ENCODE data around the gene FCER1A.

The FCER1A gene

DNA sequence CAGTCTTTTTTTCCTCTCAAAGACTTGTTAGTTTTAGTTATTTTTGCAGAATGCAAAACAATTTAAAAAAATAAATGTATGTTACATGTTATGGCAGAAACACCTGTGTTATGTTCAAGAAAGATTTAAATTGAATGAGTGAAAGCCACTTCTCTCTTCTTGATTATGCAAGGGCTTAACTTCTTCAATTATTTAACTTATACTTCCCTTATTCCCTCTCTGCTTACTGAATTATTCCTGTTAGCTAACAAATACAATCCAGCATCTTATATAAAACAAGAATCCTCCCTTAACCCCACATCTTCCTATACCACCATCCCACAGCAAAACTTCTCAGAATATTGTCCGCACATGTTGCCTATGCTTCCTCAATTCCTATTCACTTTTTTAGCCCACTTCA lies 10.7 kb upstream of the FCER1A start:
- Histone ChIP-seq H3K9ac (ENCODE audit: insufficient read length) (no peak overlapping the region), H3K36me3 (ENCODE audit: insufficient read depth, low read length) (no peaks in the 10 kb centered on the region), H3K27ac (no peak overlapping the region), H3K4me3 (no peak overlapping the region), H3K9me3 (ENCODE audit: low read depth, low read length) (no peaks in the 10 kb centered on the region)
- no peak for DNase-seq (ENCODE audit: low read depth, low spot score)
- no peak for TF ChIP-seq EZH2 (IDR thresholded peaks at IDR 0.05)
- no peak for TF ChIP-seq POLR2AphosphoS5 (IDR thresholded peaks at IDR 0.05; ENCODE audit: borderline replicate concordance, low read depth, low read length)
- no peak for TF ChIP-seq FOXP2 (optimal IDR thresholded peaks at IDR 0.05; ENCODE audit: control extremely low read depth, extremely low read length, insufficient read depth)

DNA sequence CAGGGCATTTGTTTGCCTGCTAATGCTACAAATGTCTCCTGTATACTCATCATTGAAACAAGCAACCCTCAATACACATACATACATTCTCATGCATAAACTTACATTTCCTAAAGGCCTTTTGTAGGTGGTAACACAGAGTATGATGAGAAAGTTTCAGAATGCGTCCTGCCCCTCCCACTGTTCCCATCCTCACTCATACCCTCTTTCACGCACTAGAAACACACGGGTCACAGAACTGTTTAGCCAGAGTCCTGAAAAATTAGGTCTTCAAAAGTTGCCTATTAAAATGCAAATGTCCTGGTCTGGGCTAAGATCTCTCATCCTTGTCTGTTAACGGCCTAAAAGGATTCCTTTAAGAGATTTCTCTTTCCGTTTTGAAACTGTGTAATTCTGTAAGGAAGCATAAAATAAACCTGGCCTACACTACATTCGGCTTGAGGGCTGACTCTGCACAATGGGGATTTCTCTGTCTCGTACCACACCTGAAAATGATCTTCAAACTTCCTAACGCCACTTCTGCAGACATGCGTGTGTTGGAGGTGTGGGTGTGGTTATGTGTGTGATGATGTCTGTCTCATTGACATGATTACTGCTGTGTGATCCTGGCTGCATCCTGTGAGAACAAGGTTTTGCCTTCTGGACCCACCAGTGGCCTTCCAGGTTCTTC lies 5.3 kb upstream of the FCER1A start:
- TF ChIP-seq EZH2 (IDR thresholded peaks at IDR 0.05) (no peak), POLR2AphosphoS5 (IDR thresholded peaks at IDR 0.05; ENCODE audit: borderline replicate concordance, low read depth, low read length) (no peak), FOXP2 (optimal IDR thresholded peaks at IDR 0.05; ENCODE audit: control extremely low read depth, extremely low read length, insufficient read depth) (no peak)
- no peak for DNase-seq (ENCODE audit: low read depth, low spot score)
- Histone ChIP-seq H3K27ac (no peak overlapping the region), H3K36me3 (ENCODE audit: insufficient read depth, low read length) (no peaks in the 10 kb centered on the region), H3K4me3 (no peak overlapping the region), H3K9me3 (ENCODE audit: low read depth, low read length) (no peaks in the 10 kb centered on the region), H3K9ac (ENCODE audit: insufficient read length) (no peak overlapping the region)

DNA sequence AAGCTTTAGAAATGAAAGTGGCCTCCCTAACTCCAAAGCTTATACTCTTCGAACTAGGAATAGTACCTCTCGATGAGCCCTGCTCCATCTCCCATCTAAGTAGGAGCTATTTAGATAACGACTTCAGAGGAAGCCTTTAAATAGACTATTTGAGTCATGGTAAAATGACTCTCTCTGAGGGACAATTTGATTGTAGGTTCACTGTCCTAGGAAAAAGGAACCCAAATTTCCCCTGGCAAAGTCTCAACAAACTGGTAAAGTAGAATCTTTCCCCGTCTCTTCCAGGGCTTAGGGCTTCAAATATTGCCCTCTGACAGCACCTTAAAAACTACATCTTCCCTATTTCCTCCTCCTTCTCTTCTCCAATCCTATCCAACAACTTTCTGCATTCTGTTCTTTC lies 2.0 kb upstream of the FCER1A start:
- no peak overlapping the region for H3K27ac ChIP-seq
- H3K9ac ChIP-seq (ENCODE audit: insufficient read length) = no peak overlapping the region
- no peak overlapping the region for H3K4me3 ChIP-seq
- no peak for DNase-seq (ENCODE audit: low read depth, low spot score)
- H3K9me3 ChIP-seq (ENCODE audit: low read depth, low read length) = no peaks in the 10 kb centered on the region
- no peaks in the 10 kb centered on the region for H3K36me3 ChIP-seq (ENCODE audit: insufficient read depth, low read length)
- no peak for TF ChIP-seq POLR2AphosphoS5 (IDR thresholded peaks at IDR 0.05; ENCODE audit: borderline replicate concordance, low read depth, low read length)
- no peak for TF ChIP-seq EZH2 (IDR thresholded peaks at IDR 0.05)
- TF ChIP-seq FOXP2 (optimal IDR thresholded peaks at IDR 0.05; ENCODE audit: control extremely low read depth, extremely low read length, insufficient read depth) = no peak

DNA sequence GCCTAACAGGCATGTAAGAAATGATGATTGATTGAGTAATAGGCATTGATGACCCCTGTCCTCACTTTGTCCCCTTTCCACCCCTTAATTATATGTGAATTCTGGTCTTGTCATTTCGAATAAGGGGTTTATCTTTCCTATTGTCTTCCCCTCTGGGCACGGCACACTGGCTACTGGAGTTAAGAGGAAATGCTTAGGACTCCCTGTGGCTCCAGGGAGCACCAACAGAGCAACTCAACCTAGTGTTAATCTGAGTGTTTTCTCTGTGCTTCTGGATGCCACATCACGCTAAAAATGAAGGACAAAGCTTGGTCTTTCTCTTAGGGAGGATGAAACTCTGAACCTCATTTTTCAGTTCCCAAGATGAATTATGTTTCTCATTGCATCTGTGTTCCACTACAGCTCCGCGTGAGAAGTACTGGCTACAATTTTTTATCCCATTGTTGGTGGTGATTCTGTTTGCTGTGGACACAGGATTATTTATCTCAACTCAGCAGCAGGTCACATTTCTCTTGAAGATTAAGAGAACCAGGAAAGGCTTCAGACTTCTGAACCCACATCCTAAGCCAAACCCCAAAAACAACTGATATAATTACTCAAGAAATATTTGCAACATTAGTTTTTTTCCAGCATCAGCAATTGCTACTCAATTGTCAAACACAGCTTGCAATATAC lies 5.3 kb downstream of the FCER1A start:
- H3K9me3 ChIP-seq (ENCODE audit: low read depth, low read length) = no peaks in the 10 kb centered on the region
- H3K4me3 ChIP-seq = no peak overlapping the region
- no peak overlapping the region for H3K9ac ChIP-seq (ENCODE audit: insufficient read length)
- H3K36me3 ChIP-seq (ENCODE audit: insufficient read depth, low read length) = no peaks in the 10 kb centered on the region
- DNase-seq (ENCODE audit: low read depth, low spot score) = no peak
- no peak for TF ChIP-seq FOXP2 (optimal IDR thresholded peaks at IDR 0.05; ENCODE audit: control extremely low read depth, extremely low read length, insufficient read depth)
- no peak overlapping the region for H3K27ac ChIP-seq

DNA sequence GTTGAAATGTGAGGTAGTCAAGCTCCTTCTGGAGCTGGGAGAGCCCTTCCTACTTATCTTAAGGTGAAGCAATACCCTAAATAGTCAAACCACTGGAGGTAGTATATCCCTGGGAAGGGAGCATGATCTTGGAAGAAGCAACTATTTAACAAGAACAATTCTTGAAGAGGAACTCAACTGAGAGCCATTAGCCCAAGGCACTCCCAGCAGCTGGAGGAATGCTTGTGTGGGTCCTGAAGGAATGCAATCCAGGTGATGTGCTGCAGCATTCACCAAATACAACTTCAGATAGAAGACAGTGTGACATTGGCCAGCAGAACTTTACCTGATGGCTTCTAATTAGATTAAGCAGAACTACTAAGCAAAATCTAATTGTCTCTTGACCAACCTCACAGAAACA lies 9.5 kb downstream of the FCER1A start:
- Histone ChIP-seq H3K27ac (no peak overlapping the region), H3K4me3 (no peak overlapping the region)
- TF ChIP-seq EZH2 (IDR thresholded peaks at IDR 0.05) (no peak), FOXP2 (optimal IDR thresholded peaks at IDR 0.05; ENCODE audit: control extremely low read depth, extremely low read length, insufficient read depth) (no peak)

DNA sequence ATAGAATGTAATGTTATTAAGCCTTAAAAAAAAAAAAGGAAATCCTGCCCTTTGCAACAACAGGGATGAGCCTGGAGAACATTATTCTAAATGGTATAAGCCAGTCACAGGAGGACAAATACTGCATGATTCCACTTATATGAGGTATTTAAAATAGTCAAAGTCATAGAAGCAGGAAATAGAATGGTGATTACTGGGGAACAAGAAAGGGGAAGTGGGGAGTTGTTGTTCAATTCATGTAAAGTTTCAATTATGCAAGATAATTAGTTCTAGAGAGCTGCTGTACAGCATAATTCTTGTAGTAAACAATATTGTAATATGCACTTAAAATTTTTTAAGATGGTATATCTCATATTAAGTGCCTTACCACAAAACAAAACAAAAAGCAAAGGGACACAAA lies 13.2 kb downstream of the FCER1A start:
- DNase-seq (ENCODE audit: low read depth, low spot score) = no peak
- Histone ChIP-seq H3K27ac (no peak overlapping the region), H3K9ac (ENCODE audit: insufficient read length) (no peak overlapping the region), H3K4me3 (no peak overlapping the region), H3K36me3 (ENCODE audit: insufficient read depth, low read length) (no peaks in the 10 kb centered on the region), H3K9me3 (ENCODE audit: low read depth, low read length) (no peaks in the 10 kb centered on the region)
- TF ChIP-seq FOXP2 (optimal IDR thresholded peaks at IDR 0.05; ENCODE audit: control extremely low read depth, extremely low read length, insufficient read depth) = no peak
- no peak for TF ChIP-seq POLR2AphosphoS5 (IDR thresholded peaks at IDR 0.05; ENCODE audit: borderline replicate concordance, low read depth, low read length)
- TF ChIP-seq EZH2 (IDR thresholded peaks at IDR 0.05) = no peak

More for the DNA sequence above, 9.5 kb downstream of the FCER1A start:
- Histone ChIP-seq H3K36me3 (ENCODE audit: insufficient read depth, low read length) (no peaks in the 10 kb centered on the region), H3K9ac (ENCODE audit: insufficient read length) (no peak overlapping the region), H3K9me3 (ENCODE audit: low read depth, low read length) (no peaks in the 10 kb centered on the region)
- DNase-seq (ENCODE audit: low read depth, low spot score) = no peak

DNA sequence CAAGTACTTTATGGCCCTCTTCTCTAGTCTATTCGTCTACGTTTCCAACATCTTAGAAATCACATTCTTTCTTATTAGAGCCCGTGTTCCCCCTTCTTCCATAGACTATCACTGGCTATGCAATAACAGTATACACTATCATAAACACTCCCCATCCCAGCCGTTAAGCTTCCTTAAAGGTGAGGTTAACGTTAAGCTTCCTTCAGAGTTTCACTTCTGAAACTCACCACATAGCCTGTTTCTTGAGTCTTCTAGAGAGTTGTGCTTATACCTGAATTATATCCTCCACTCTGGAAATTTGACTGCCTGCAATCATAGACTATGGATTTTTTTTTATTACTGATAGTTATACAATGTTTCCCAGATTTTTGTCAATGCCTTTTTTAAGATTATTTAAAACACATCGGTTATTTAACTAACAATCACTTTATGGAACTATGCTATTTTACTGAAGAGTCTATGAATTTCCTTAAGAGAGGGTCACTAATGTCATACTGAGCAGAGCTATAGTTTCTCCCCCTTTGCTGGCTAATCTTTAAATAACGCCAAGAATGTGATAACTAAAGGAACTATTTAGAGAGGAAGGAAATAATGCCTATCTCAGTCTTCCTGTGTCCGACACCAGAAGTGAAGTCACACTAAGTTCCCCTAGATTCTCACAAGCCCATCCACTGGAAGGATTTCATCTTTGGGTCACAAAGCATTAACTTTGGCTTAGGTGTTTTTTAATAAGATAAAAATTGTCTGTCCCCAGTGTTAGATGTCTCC lies 16.8 kb downstream of the FCER1A start:
- no peaks in the 10 kb centered on the region for H3K36me3 ChIP-seq (ENCODE audit: insufficient read depth, low read length)
- H3K27ac ChIP-seq = no peak overlapping the region
- no peak for DNase-seq (ENCODE audit: low read depth, low spot score)
- no peak overlapping the region for H3K4me3 ChIP-seq
- H3K9ac ChIP-seq (ENCODE audit: insufficient read length) = no peak overlapping the region
- TF ChIP-seq POLR2AphosphoS5 (IDR thresholded peaks at IDR 0.05; ENCODE audit: borderline replicate concordance, low read depth, low read length) (no peak), EZH2 (IDR thresholded peaks at IDR 0.05) (no peak), FOXP2 (optimal IDR thresholded peaks at IDR 0.05; ENCODE audit: control extremely low read depth, extremely low read length, insufficient read depth) (no peak)
- no peaks in the 10 kb centered on the region for H3K9me3 ChIP-seq (ENCODE audit: low read depth, low read length)

- H3K9me3 ChIP-seq (ENCODE audit: low read depth, low read length) = no peaks in the 10 kb centered on the region
- H3K9ac ChIP-seq (ENCODE audit: insufficient read length) = no peak overlapping the region
- no peak overlapping the region for H3K27ac ChIP-seq
- no peaks in the 10 kb centered on the region for H3K36me3 ChIP-seq (ENCODE audit: insufficient read depth, low read length)
- no peak for TF ChIP-seq FOXP2 (optimal IDR thresholded peaks at IDR 0.05; ENCODE audit: control extremely low read depth, extremely low read length, insufficient read depth)
- no peak for TF ChIP-seq POLR2AphosphoS5 (IDR thresholded peaks at IDR 0.05; ENCODE audit: borderline replicate concordance, low read depth, low read length)
- no peak for TF ChIP-seq EZH2 (IDR thresholded peaks at IDR 0.05)
- no peak for DNase-seq (ENCODE audit: low read depth, low spot score)
- H3K4me3 ChIP-seq = no peak overlapping the region
These were observed 32.7 kb downstream of the FCER1A start for GRCh38 chr1:159334797-159335196.
